ENCODE results near the gene GOLGA6L2.
"Not testable (repeated sequence)": the region's sequence is repeated elsewhere in the genome, so short reads cannot be mapped to it uniquely, and the experiment has no call there.

Gene GOLGA6L2

GRCh38 chr15:23424111-23424904 is 22.7 kb downstream of the GOLGA6L2 start:
- Histone ChIP-seq H4K20me1 (no peaks in the 10 kb centered on the region), H3K36me3 (no peaks in the 10 kb centered on the region), H3K9me3 (no peaks in the 10 kb centered on the region), H3K27me3 (no peaks in the 10 kb centered on the region), H3K4me1 (peaks cover 47% of the 10 kb centered on the region), H3K27ac (no peak overlapping the region), H3K4me2 (no peak overlapping the region), H3K9ac (no peak overlapping the region), H3K4me3 (no peak overlapping the region)
- no peak for TF ChIP-seq Cebpa-rat (IDR thresholded peaks at IDR 0.05)

- H3K9ac ChIP-seq = no peak overlapping the region
- H3K4me2 ChIP-seq = peak overlapping the region; percentile 53
- H3K27me3 ChIP-seq = no peaks in the 10 kb centered on the region
- peaks cover 47% of the 10 kb centered on the region for H3K4me1 ChIP-seq
- no peak for TF ChIP-seq Cebpa-rat (IDR thresholded peaks at IDR 0.05)
- no peaks in the 10 kb centered on the region for H3K36me3 ChIP-seq
- H3K9me3 ChIP-seq = no peaks in the 10 kb centered on the region
- H3K27ac ChIP-seq = peak overlapping the region; percentile 38; the same call in 1 of the 2 replicates
- no peaks in the 10 kb centered on the region for H4K20me1 ChIP-seq
- H3K4me3 ChIP-seq = no peak overlapping the region
Observed at GRCh38 chr15:23422946-23423708, 23.9 kb downstream of the GOLGA6L2 start.

GRCh38 chr15:23422099-23422945 is 24.7 kb downstream of the GOLGA6L2 start:
- Histone ChIP-seq H3K4me3 (no peak overlapping the region), H3K36me3 (no peaks in the 10 kb centered on the region), H4K20me1 (no peaks in the 10 kb centered on the region), H3K4me2 (peak overlapping the region; percentile 53), H3K9me3 (no peaks in the 10 kb centered on the region), H3K9ac (no peak overlapping the region), H3K4me1 (peaks cover 47% of the 10 kb centered on the region), H3K27ac (peak overlapping the region; percentile 38; the same call in 1 of the 2 replicates), H3K27me3 (no peaks in the 10 kb centered on the region)
- TF ChIP-seq Cebpa-rat (IDR thresholded peaks at IDR 0.05) = no peak

- no peak overlapping the region for H3K4me3 ChIP-seq
- H3K36me3 ChIP-seq = no peaks in the 10 kb centered on the region
- H3K27me3 ChIP-seq = no peaks in the 10 kb centered on the region
- TF ChIP-seq Cebpa-rat (IDR thresholded peaks at IDR 0.05) = no peak
- peak overlapping the region; percentile 29; the same call in 1 of the 2 replicates for H3K9ac ChIP-seq
- peak overlapping the region; percentile 58 for H3K27ac ChIP-seq
- H3K4me2 ChIP-seq = peak overlapping the region; percentile 64
- H3K9me3 ChIP-seq = peaks cover 7% of the 10 kb centered on the region; the same call in 1 of the 2 replicates
- no peaks in the 10 kb centered on the region for H4K20me1 ChIP-seq
- H3K4me1 ChIP-seq = peaks cover 47% of the 10 kb centered on the region
Observed at GRCh38 chr15:23420806-23421575, 26.1 kb downstream of the GOLGA6L2 start.

- no peaks in the 10 kb centered on the region for H3K27me3 ChIP-seq
- H3K9ac ChIP-seq = no peak overlapping the region
- no peaks in the 10 kb centered on the region for H3K36me3 ChIP-seq
- no peak overlapping the region for H3K27ac ChIP-seq
- no peaks in the 10 kb centered on the region for H4K20me1 ChIP-seq
- no peak for TF ChIP-seq Cebpa-rat (IDR thresholded peaks at IDR 0.05)
- peaks cover 12% of the 10 kb centered on the region for H3K4me1 ChIP-seq
- peaks cover 7% of the 10 kb centered on the region; the same call in 1 of the 2 replicates for H3K9me3 ChIP-seq
- no peak overlapping the region for H3K4me3 ChIP-seq
- H3K4me2 ChIP-seq = no peak overlapping the region
Observed at GRCh38 chr15:23416349-23417276, 30.4 kb downstream of the GOLGA6L2 start.

- H3K9ac ChIP-seq, H3K4me1 ChIP-seq, H3K9me3 ChIP-seq, H4K20me1 ChIP-seq, H3K27me3 ChIP-seq, H3K36me3 ChIP-seq, H3K27ac ChIP-seq, H3K4me3 ChIP-seq, H3K4me2 ChIP-seq: not testable (repeated sequence)
Observed at GRCh38 chr15:23415866-23416265, 31.2 kb downstream of the GOLGA6L2 start.

GRCh38 chr15:23415321-23415865 is 31.6 kb downstream of the GOLGA6L2 start:
- Histone ChIP-seq H3K4me3 (no peak overlapping the region), H3K27ac (no peak overlapping the region), H3K27me3 (no peaks in the 10 kb centered on the region), H3K9me3 (peaks cover 7% of the 10 kb centered on the region; the same call in 1 of the 2 replicates), H4K20me1 (no peaks in the 10 kb centered on the region), H3K9ac (no peak overlapping the region), H3K4me2 (no peak overlapping the region), H3K4me1 (peaks cover 6% of the 10 kb centered on the region), H3K36me3 (no peaks in the 10 kb centered on the region)
- TF ChIP-seq Cebpa-rat (IDR thresholded peaks at IDR 0.05) = no peak

GRCh38 chr15:23412881-23413600 is 34.0 kb downstream of the GOLGA6L2 start:
- not testable (repeated sequence) for H3K36me3 ChIP-seq, H3K27me3 ChIP-seq, H3K4me2 ChIP-seq, H3K27ac ChIP-seq, H3K9ac ChIP-seq, H3K4me1 ChIP-seq, H4K20me1 ChIP-seq, H3K4me3 ChIP-seq
- H3K9me3 ChIP-seq = peaks cover 24% of the 10 kb centered on the region

All from BLaER1 (cell line).